NB4 (cell line): ENCODE measurements around the gene ANXA2R.
A peak's percentile ranks its signal among the peaks of the same experiment; 100 is the strongest.

Experiments used
- DNase-seq: peaks from one replicate; pipeline ENCODE4 v3.0.0; 2010; ENCODE audit warnings: low read depth
- H3K4me3 ChIP-seq: one replicate; pipeline ENCODE4 v1.5.1; 2011; ENCODE audit warnings: mild to moderate bottlenecking, low read depth, low read length, moderate library complexity
- CTCF ChIP-seq: IDR thresholded peaks from one replicate; pipeline ENCODE4 v1.5.1; 2012; ENCODE audit warnings: low read depth, low read length
- MYC ChIP-seq: IDR thresholded peaks from 2 replicates; pipeline ENCODE4 v1.6.1; 2011; ENCODE audit warnings: low read depth, low read length
- POLR2A ChIP-seq: IDR thresholded peaks from 2 replicates; pipeline ENCODE4 v1.6.1; 2011; ENCODE audit warnings: mild to moderate bottlenecking; ENCODE audit not compliant: insufficient read length; ENCODE audit errors: extremely low read depth
- TF ChIP-seq, protein P1 (sequence below): IDR thresholded peaks from 2 replicates; pipeline ENCODE4 v1.6.1; 2011; ENCODE audit warnings: low read depth, low read length

ANXA2R gene

DNA sequence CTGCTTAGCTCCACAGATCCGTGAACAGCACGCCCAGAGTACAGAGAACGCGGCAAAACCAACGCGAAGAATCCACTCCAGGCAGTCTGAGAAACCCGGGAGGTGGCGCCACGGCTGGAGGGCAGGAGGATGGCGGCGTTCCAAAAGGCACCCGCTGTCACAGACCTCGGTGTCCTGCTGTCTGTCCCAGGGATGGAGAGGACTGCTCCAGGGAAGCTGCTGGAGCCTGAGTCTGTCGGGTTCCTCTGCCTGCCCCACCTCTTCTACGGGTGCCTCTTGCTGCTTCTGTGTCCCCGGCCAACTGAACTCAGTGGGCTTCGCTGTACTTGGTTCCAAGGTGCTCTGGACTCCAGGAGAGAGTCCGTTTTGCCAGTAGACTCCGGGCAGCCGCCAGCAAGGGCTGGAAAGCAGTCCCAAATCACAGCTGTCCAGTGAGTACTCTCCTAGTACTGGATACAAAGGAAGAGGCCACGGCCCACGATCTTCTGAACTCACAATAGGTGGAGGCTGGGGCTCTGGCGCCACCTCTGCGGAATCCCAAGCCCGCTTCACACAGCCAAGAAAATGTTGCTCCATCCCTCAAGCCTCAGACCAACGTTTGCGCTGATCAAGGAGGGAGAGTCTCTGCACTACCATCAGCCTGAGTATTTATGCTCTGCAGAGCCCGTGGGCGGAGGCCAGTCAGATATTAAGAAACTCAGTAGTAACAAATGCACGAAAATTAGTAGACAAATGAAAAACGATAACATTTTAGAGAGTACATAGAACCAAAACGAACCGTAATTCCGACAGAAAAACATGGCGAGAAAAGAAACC lies 440 bp downstream of the ANXA2R start:
- H3K4me3 ChIP-seq = peak overlapping the region; percentile 76
- TF ChIP-seq, protein P1, sequence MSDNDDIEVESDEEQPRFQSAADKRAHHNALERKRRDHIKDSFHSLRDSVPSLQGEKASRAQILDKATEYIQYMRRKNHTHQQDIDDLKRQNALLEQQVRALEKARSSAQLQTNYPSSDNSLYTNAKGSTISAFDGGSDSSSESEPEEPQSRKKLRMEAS = no peak; the same call in none of the 2 replicates
- TF ChIP-seq CTCF = peak; percentile 38
- peak; percentile 87 for DNase-seq

- TF ChIP-seq POLR2A (no peak), MYC (no peak), CTCF (no peak)
- TF ChIP-seq, protein P1 = no peak
- peak overlapping the region; percentile 76 for H3K4me3 ChIP-seq
- no peak for DNase-seq
Measured at GRCh38 chr5:43039152-43039470, 1.0 kb downstream of the ANXA2R start.

GRCh38 chr5:43038496-43038989 lies 1.6 kb downstream of the ANXA2R start:
- DNase-seq = peak; percentile 72
- peak overlapping the region; percentile 76 for H3K4me3 ChIP-seq
- TF ChIP-seq, protein P1 = no peak
- TF ChIP-seq CTCF = no peak
- TF ChIP-seq MYC = no peak
- TF ChIP-seq POLR2A = no peak

DNA sequence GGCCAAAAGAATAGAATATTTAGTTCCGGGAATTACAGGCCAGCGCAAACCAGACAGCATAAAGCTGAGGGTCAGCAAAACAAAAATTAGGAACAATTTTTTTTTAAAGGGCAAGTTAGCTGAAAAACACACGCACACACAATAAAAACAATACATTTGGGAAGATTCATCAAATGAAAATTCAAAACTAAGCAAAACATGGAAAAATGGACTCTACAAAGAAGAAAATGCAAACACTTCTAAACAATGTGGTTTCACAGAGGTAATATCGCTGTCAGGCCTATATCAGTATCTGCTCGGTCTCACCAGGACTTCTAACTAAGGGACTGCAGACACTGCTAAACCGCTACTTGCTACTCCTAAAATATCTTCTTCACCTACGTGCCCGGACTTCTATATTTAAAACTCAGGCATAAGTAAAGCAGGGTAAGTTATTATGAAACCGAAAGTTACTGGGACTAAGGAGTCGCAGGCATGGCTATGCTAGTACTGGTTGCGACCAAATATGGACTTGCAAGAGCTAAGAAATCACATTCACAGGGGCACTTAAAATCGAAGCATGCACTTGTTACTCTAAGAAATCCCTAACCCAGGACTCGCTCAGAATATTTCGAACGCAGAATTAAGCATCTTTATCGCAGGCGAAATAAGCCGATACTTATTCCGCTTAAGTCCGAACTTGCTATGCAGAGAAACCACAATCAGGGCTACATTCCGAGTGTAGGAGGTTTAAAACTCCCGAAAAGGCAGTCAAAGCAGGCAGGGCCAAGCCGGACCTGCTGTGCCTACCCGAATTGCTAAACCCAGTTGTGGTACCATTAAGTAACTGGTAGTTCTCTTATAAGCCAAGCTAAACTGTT lies 2.3 kb downstream of the ANXA2R start:
- TF ChIP-seq, protein P1 = peak; percentile 20; the same call in 1 of the 2 replicates
- no peak for TF ChIP-seq POLR2A
- peak; percentile 89 for DNase-seq
- H3K4me3 ChIP-seq = peak overlapping the region; percentile 76

DNA sequence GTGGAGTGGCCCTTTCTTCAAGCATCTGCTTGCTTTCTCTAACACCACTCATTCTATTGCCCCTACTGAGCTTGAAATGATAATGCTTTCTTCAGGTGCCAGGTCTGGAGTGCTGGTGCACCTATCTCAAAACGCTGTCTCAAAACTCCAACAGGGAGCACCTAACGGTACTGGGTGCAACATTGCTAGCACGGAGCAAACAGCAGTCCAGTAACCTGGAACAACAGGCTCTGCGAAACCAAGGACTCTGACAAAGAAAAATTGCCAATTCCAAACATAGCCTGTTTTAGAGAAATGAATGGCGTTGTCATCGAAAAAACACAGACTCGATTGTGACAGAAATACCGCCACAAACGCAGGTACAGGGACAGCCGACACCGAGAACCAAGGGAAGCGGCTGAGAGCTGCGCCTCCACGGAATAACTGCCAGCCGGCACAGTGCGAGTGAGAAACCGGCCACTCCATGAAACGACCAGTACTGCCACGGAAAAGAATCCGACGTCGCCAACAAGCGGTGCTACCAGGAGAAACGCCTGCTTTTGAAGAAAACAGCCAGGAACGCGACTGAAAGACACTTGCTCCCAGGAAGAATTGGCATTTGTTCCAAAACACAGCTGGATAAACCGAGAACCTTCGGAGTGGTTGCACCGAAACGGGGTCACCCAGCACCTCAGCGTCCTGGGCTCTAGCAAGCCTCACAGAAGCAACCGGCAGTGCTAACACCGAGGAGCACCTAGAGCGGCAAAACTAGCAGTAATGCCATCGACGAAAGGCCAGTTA lies 3.1 kb downstream of the ANXA2R start:
- TF ChIP-seq POLR2A = no peak
- TF ChIP-seq CTCF = no peak
- TF ChIP-seq, protein P1 = no peak
- no peak for TF ChIP-seq MYC
- peak; percentile 77 for DNase-seq
- H3K4me3 ChIP-seq = peak overlapping the region; percentile 76
